GM21723 (cell line): Measurements from ENCODE around the gene SLC5A2.
"Not testable (repeated sequence)": the region's sequence is repeated elsewhere in the genome, so short reads cannot be mapped to it uniquely, and the experiment has no call there.

Source experiments
- ATAC-seq: cut with Tn5 transposase; IDR thresholded peaks from one replicate; pipeline ENCODE4 v1.9.1; 2021; ENCODE audit warnings: mild to moderate bottlenecking, moderate library complexity; ENCODE audit not compliant: unreplicated experiment

SLC5A2 gene

GRCh38 chr16:31483081-31483480 lies at the start of gene SLC5A2:
Gene SLC5A2, plus strand, starts transcription at chr16:31483123. Its CDS starts 14 bp downstream, at chr16:31483137.
- ATAC-seq = no peak

GRCh38 chr16:31435341-31436220 lies 47.3 kb upstream of the SLC5A2 start:
- no peak for ATAC-seq

DNA sequence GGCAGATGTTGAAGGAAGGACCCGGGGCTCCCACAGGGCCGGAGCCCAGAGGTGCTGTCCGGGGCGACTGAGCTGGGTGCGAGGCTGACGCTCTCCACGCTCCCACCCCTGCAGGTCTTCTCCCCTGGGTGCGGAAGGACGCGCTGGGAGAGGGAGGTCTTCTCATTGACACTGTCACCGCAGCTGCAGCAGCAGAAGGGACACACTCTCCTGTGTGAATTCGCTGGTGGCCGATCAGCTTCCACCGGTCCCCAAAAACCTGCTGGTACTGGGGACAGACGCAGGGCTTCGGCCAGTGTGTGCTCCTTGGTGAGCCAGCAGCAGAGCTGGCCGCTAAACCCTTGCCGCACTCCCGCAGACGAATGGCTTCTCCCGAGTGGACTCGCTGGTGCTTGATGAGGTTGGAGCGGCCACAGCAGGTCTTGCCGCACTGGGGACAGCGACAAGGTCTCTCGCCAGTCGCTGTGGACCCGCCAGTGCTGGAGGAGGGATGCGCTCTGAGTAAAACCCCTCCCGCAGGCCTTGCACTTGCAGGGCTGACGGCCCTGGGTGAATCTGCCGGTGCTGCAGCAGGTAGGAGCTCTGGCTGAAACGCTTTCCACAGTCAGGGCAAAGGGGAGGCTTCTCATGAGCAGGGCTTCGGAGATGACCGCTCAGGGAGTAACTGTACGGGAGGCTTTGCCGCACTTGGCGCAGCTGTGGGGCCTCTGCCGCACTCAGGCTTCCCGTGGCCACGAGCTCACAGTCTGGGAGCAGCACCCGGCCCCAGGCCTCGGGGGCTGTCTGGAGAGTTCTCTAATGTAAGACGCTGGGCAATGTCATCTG lies 46.5 kb upstream of the SLC5A2 start:
- no peak for ATAC-seq

- ATAC-seq = no peak
Observed at GRCh38 chr16:31438414-31438813, 44.5 kb upstream of the SLC5A2 start.

DNA sequence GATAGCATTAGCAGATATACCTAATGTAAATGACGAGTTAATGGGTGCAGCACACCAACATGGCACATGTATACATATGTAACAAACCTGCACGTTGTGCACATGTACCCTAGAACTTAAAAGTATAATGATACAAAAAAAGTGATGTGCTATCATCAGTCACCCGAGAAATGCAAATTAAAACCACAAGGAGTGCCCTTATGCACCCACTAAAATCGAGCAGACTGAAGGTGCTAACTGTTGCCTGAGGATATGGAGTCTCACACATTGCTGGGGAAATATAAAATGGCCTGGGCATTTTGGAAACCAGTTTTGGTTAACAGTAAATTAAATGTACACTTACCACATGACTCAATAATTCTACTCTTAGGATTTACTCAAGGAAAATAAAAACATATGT lies 43.9 kb upstream of the SLC5A2 start:
- not testable (repeated sequence) for ATAC-seq

DNA sequence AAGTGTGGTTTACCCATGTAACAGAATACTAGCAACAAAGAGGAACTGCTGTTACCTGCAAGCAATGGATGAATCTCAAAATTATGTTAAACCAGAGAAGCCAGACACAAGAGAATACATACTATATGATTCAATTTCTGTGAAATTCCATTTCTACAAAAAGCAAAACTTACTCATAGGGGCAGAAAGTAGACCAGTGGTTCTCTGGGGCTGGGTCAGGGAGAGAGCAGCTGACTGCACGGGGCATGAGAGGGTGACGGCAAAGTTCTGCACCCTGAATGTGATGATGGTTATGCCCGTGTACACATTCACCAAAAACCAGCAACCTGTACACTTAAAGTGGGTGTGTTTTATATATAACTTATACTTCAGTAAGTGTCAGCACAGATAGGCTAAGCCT lies 43.4 kb upstream of the SLC5A2 start:
- no peak for ATAC-seq

- no peak for ATAC-seq
Observed at GRCh38 chr16:31440516-31441184, 42.3 kb upstream of the SLC5A2 start.

DNA sequence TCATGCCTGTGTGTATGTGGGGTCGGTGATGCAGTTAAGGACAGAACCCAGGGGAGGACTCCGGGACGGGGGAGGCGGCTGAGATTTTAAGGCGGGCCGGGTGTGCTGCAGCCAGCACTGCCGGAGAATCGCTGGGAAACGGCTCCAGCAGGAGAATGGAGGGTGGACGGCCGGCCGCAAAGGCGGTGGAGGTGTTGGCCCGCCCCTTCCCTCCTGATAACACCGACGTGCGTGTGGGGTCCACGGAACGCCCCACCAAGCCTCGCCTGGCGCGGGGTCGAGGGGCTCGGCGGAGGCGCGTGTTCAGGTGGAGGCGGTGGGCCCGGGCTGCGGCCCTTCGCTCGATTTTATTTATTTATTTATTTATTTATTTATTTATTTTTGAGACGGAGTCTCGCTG lies 41.0 kb upstream of the SLC5A2 start:
- no peak for ATAC-seq

GRCh38 chr16:31445931-31446330 lies 37.0 kb upstream of the SLC5A2 start:
- not testable (repeated sequence) for ATAC-seq

DNA sequence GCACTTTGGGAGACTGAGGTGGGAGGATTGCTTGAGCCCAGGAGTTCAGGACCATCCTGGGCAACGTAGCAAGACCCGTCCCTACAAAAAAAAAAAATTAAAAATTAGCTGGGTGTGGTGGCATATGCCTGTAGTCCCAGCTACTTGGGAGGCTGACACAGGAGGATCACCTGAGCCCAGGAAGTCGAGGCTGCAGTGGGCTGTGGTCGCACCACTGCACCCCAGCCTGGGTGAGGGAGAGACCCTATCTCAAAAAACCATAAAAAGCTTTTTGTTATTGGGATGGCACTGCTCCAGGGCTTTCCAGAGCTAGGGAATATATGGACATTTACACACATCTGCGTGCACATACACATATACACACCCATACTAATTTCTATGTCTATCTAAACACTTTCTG lies 31.7 kb upstream of the SLC5A2 start:
- no peak for ATAC-seq

DNA sequence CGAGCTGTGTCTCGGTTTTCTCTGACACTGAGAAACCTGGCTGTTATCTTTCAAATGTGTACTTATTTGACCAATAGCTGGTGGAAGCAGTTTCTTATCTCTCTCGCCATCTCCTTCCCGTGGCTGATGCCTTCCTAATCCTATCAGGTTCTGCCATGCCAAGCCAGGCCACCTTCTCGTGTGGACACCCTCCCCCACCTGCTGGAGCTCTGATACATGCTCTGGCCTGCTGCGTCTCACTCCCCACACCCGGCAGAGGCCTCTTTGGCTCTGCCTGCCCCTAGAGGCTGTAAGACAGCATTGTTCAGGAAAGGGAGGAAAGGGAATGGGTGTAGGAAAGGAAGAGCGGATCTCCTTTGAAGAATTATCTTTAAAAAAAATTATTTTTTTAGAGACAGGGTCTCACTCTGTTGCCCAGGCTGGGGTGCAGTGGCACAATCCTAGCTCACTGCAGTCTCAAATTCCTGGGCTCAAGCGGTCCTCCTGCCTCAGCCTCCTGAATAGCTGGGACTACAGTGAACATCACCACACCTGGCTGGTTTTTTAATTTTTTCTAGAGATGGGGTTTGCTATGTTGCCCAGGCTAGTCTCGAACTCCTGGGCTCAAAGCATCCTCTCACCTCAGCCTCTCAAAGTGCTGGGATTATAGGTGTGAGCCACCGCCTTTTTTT lies 31.1 kb upstream of the SLC5A2 start:
- no peak for ATAC-seq

- no peak for ATAC-seq
Observed at GRCh38 chr16:31452631-31453106, 30.3 kb upstream of the SLC5A2 start.

- ATAC-seq = no peak
Observed at GRCh38 chr16:31453255-31454204, 29.4 kb upstream of the SLC5A2 start.

- no peak for ATAC-seq
Observed at GRCh38 chr16:31455601-31456314, 27.2 kb upstream of the SLC5A2 start.

- no peak for ATAC-seq
Observed at GRCh38 chr16:31456988-31457360, 25.9 kb upstream of the SLC5A2 start.

- no peak for ATAC-seq
Observed at GRCh38 chr16:31458073-31458843, 24.7 kb upstream of the SLC5A2 start.

- ATAC-seq = peak; percentile 75
Observed at GRCh38 chr16:31458844-31459686, 23.9 kb upstream of the SLC5A2 start, which contains the start of gene ARMC5. Gene ARMC5, plus strand, starts transcription at chr16:31459501. Its CDS starts 24 bp downstream, at chr16:31459525.
